Natural killer cell (primary cell): ENCODE measurements around the gene TREX2. TPM values are rescaled to one million over a fixed set of nuclear protein-coding genes. Genes with fewer than 3 reads are reported as not detected.

ENCODE experiments used
- ATAC-seq, 3 donors: fragments of 150-1000 bp in 2 of 3; fragments of 200-7000 bp in 1 of 3; cut with Tn5 transposase; 1 replicate in 1 of 3; 2 replicates in 2 of 3; pipeline ENCODE4 v1.10.0; 2021; ENCODE audit warnings: mild to moderate bottlenecking in 2 of 3, moderate library complexity in 2 of 3
- DNase-seq, 2 donors: peaks; one replicate each; pipeline versions ENCODE4 v3.0.0 to v3.0.0-alpha.2; 2013 to 2021; ENCODE audit warnings: mixed read lengths in 1 of 2
- H3K27ac ChIP-seq: one replicate; pipeline ENCODE4 v1.5.1; 2013; ENCODE audit warnings: mild to moderate bottlenecking, low read length
- H3K27me3 ChIP-seq: one replicate; pipeline ENCODE4 v1.6.1; 2013; ENCODE audit warnings: low read length; ENCODE audit not compliant: control insufficient read depth, insufficient read depth
- H3K36me3 ChIP-seq: one replicate; pipeline ENCODE4 v1.6.1; 2013; ENCODE audit warnings: low read length; ENCODE audit not compliant: control insufficient read depth, insufficient read depth
- H3K4me1 ChIP-seq: one replicate; pipeline ENCODE4 v1.6.1; 2013; ENCODE audit warnings: low read length; ENCODE audit not compliant: control insufficient read depth, insufficient read depth
- H3K4me3 ChIP-seq: one replicate; pipeline ENCODE4 v1.5.1; 2013; ENCODE audit warnings: low read length
- H3K9me3 ChIP-seq: one replicate; pipeline ENCODE4 v1.6.1; 2013; ENCODE audit warnings: low read length; ENCODE audit not compliant: control insufficient read depth, insufficient read depth
- H3K27ac Mint-ChIP-seq, 2 donors: one replicate each; pipeline ENCODE4 v1.8.0; 2022; ENCODE audit warnings: mild to moderate bottlenecking in 2 of 2, mixed read lengths in 2 of 2, moderate library complexity in 1 of 2
- H3K27me3 Mint-ChIP-seq, 2 donors: one replicate each; pipeline ENCODE4 v1.8.0; 2022; ENCODE audit warnings: low read depth in 2 of 2, mixed read lengths in 2 of 2
- H3K36me3 Mint-ChIP-seq: one replicate; pipeline ENCODE4 v1.8.0; 2022; ENCODE audit warnings: mixed read lengths
- H3K4me1 Mint-ChIP-seq, 2 donors: one replicate each; pipeline ENCODE4 v1.8.0; 2022; ENCODE audit warnings: mixed read lengths in 2 of 2
- H3K4me3 Mint-ChIP-seq: one replicate; pipeline ENCODE4 v1.8.0; 2022; ENCODE audit warnings: mild to moderate bottlenecking, moderate library complexity, mixed read lengths
- H3K9me3 Mint-ChIP-seq, 2 donors: one replicate each; pipeline ENCODE4 v1.8.0; 2022; ENCODE audit warnings: mixed read lengths in 2 of 2
- CTCF ChIP-seq: fragments of 200-600 bp; IDR thresholded peaks from one replicate; pipeline ENCODE4 v1.8.0; 2022; ENCODE audit warnings: antibody characterized with exemption
- WGBS: methylation state at CpG from one replicate; pipeline ENCODE4 v1.1.7; 2013; ENCODE audit warnings: missing lambda C conversion rate; ENCODE audit not compliant: insufficient coverage; 5-methylcytosine and 5-hydroxymethylcytosine counted together
- intact Hi-C: fragments of 100-400 bp; cut with micrococcal nuclease; formaldehyde crosslinking; loops from one replicate; pipeline ENCODE4 v1.14.2; 2022
- total RNA-seq, 4 donors: library from RNA; stranded (reverse); fragments of 120-200 nt in 1 of 4; gene quantifications; one replicate each; pipeline versions ENCODE4 v1.2.3 to v1.2.4, GENCODE V29; 2013 to 2022

TREX2 gene
- total RNA-seq, 3 donors from 2014 or later (not counting 1 experiment from before 2014, with no cell fraction given): 1.6 to 3.4 (median 3.1) TPM

- Histone ChIP-seq H3K36me3 (no peaks in the 10 kb centered on the region), H3K4me3 (no peak overlapping the region), H3K9me3 (peaks cover 5% of the 10 kb centered on the region), H3K27ac (no peak overlapping the region), H3K4me1 (no peaks in the 10 kb centered on the region), H3K27me3 (no peaks in the 10 kb centered on the region)
- Mint-ChIP-seq H3K27me3 (peaks cover 0 to 14% of the 10 kb centered on the region in 2 donors), H3K4me1 (no peaks in the 10 kb centered on the region), H3K9me3 (no peaks in the 10 kb centered on the region), H3K4me3 (no peak overlapping the region), H3K27ac (no peak overlapping the region), H3K36me3 (no peaks in the 10 kb centered on the region)
- WGBS: 90% methylated on average over 11 of the region's 12 CpGs
- TF ChIP-seq CTCF: no peak
- no peak for DNase-seq
- intact Hi-C loops: no loop called here
- ATAC-seq: no peak
Observed at GRCh38 chrX:153433161-153433680, 12.6 kb downstream of the TREX2 start.

- Mint-ChIP-seq H3K36me3 (no peaks in the 10 kb centered on the region), H3K4me1 (no peaks in the 10 kb centered on the region)
Observed at GRCh38 chrX:153430796-153431195, 15.1 kb downstream of the TREX2 start.

GRCh38 chrX:153426204-153426603 lies 19.7 kb downstream of the TREX2 start:
- TF ChIP-seq CTCF: no peak
- no peaks in the 10 kb centered on the region for H3K36me3 ChIP-seq
- DNase-seq (no peak), ATAC-seq (no peak)
- Mint-ChIP-seq H3K4me3 (no peak overlapping the region), H3K9me3 (peaks cover 0 to 2% of the 10 kb centered on the region in 2 donors), H3K27ac (no peak overlapping the region), H3K27me3 (peaks cover 0 to 6% of the 10 kb centered on the region in 2 donors), H3K36me3 (no peaks in the 10 kb centered on the region), H3K4me1 (peaks cover 0 to 4% of the 10 kb centered on the region in 2 donors)
- H3K27ac ChIP-seq: no peak overlapping the region
- peaks cover 5% of the 10 kb centered on the region for H3K9me3 ChIP-seq
- WGBS: 91% methylated on average over 3 of the region's 3 CpGs
- intact Hi-C loops: no loop called here
- no peaks in the 10 kb centered on the region for H3K4me1 ChIP-seq
- no peak overlapping the region for H3K4me3 ChIP-seq
- H3K27me3 ChIP-seq: no peaks in the 10 kb centered on the region

More at GRCh38 chrX:153430796-153431195, 15.1 kb downstream of the TREX2 start:
- no peaks in the 10 kb centered on the region for H3K36me3 ChIP-seq
- no peak for TF ChIP-seq CTCF
- ATAC-seq (no peak), DNase-seq (no peak)
- Mint-ChIP-seq H3K27me3 (peaks cover 0 to 6% of the 10 kb centered on the region in 2 donors), H3K27ac (no peak overlapping the region), H3K4me3 (no peak overlapping the region), H3K9me3 (peaks cover 0 to 2% of the 10 kb centered on the region in 2 donors)
- no peak overlapping the region for H3K4me3 ChIP-seq
- H3K4me1 ChIP-seq: no peaks in the 10 kb centered on the region
- no peaks in the 10 kb centered on the region for H3K27me3 ChIP-seq
- intact Hi-C loops: no loop called here
- 97% methylated on average over 5 of the region's 6 CpGs for WGBS
- H3K27ac ChIP-seq: no peak overlapping the region
- H3K9me3 ChIP-seq: peaks cover 5% of the 10 kb centered on the region

GRCh38 chrX:153423652-153424051 lies 22.2 kb downstream of the TREX2 start:
- 96% methylated on average over 8 of the region's 8 CpGs for WGBS
- H3K4me3 ChIP-seq: no peak overlapping the region
- intact Hi-C loops: no loop called here
- H3K4me3 Mint-ChIP-seq: no peak overlapping the region
- H3K9me3 Mint-ChIP-seq: peaks cover 0 to 2% of the 10 kb centered on the region in 2 donors
- H3K4me1 Mint-ChIP-seq: peaks cover 0 to 4% of the 10 kb centered on the region in 2 donors
- H3K27me3 Mint-ChIP-seq: peaks cover 0 to 6% of the 10 kb centered on the region in 2 donors
- no peaks in the 10 kb centered on the region for H3K9me3 ChIP-seq
- H3K27ac ChIP-seq: no peak overlapping the region
- ATAC-seq (no peak), DNase-seq (no peak)
- no peaks in the 10 kb centered on the region for H3K27me3 ChIP-seq
- no peaks in the 10 kb centered on the region for H3K4me1 ChIP-seq
- no peak for TF ChIP-seq CTCF
- no peaks in the 10 kb centered on the region for H3K36me3 ChIP-seq
- H3K27ac Mint-ChIP-seq: no peak overlapping the region
- H3K36me3 Mint-ChIP-seq: no peaks in the 10 kb centered on the region
